Neural progenitor cell (in vitro differentiated cells): ENCODE data around the gene METTL21C. TPM values are rescaled to one million over a fixed set of nuclear protein-coding genes. Genes with fewer than 3 reads are reported as not detected.
A peak's percentile ranks its signal among the peaks of the same experiment; 100 is the strongest.

ENCODE experiments used
- DNase-seq: peaks from one replicate; pipeline ENCODE4 v3.0.0-alpha.2; 2016; ENCODE audit warnings: low spot score
- H2AFZ ChIP-seq: fragments of 200-600 bp; sonication (generic); replicated peaks from 2 replicates; pipeline ENCODE4 v1.6.1; 2016; ENCODE audit warnings: antibody characterized with exemption
- H3F3A ChIP-seq: fragments of 200-600 bp; sonication (generic); 2 replicates; pipeline ENCODE4 v1.6.1; 2016; ENCODE audit warnings: antibody characterized with exemption, low read depth
- H3K27ac ChIP-seq: fragments of 200-600 bp; sonication (generic); 2 replicates; pipeline ENCODE4 v1.5.1; 2016; ENCODE audit warnings: mild to moderate bottlenecking
- H3K27me3 ChIP-seq: fragments of 200-600 bp; sonication (generic); 2 replicates; pipeline ENCODE4 v1.6.1; 2016; ENCODE audit warnings: mild to moderate bottlenecking, moderate library complexity
- H3K36me3 ChIP-seq: fragments of 200-600 bp; sonication (generic); 2 replicates; pipeline ENCODE4 v1.5.1; 2016
- H3K4me1 ChIP-seq: fragments of 200-600 bp; sonication (generic); 2 replicates; pipeline ENCODE4 v1.6.1; 2016; ENCODE audit warnings: mixed run types
- H3K4me2 ChIP-seq: fragments of 200-600 bp; sonication (generic); 2 replicates; pipeline ENCODE4 v1.6.1; 2016
- H3K4me3 ChIP-seq: fragments of 200-600 bp; sonication (generic); 2 replicates; pipeline ENCODE4 v1.5.1; 2016
- H3K79me2 ChIP-seq: fragments of 200-600 bp; sonication (generic); 2 replicates; pipeline ENCODE4 v1.6.1; 2016; ENCODE audit warnings: low read depth
- H3K9ac ChIP-seq: fragments of 200-600 bp; sonication (generic); 2 replicates; pipeline ENCODE4 v1.6.1; 2016
- H3K9me3 ChIP-seq: fragments of 200-600 bp; sonication (generic); 2 replicates; pipeline ENCODE4 v1.5.1; 2016; ENCODE audit warnings: low read depth
- H4K20me1 ChIP-seq: fragments of 200-600 bp; sonication (generic); 2 replicates; pipeline ENCODE4 v1.6.1; 2016; ENCODE audit warnings: low read depth
- H3K27ac Mint-ChIP-seq: 3 replicates; pipeline ENCODE4 v1.8.0; 2021; ENCODE audit warnings: mixed read lengths
- H3K27me3 Mint-ChIP-seq: 2 replicates; pipeline ENCODE4 v1.8.0; 2022; ENCODE audit warnings: low read depth, mild to moderate bottlenecking, inconsistent platforms, moderate library complexity, mixed read lengths; ENCODE audit not compliant: insufficient read depth
- H3K36me3 Mint-ChIP-seq: 3 replicates; pipeline ENCODE4 v1.8.0; 2021; ENCODE audit warnings: mixed read lengths
- H3K4me1 Mint-ChIP-seq: 3 replicates; pipeline ENCODE4 v1.8.0; 2021; ENCODE audit warnings: mixed read lengths
- H3K4me3 Mint-ChIP-seq: 3 replicates; pipeline ENCODE4 v1.8.0; 2021; ENCODE audit warnings: mild to moderate bottlenecking, moderate library complexity, mixed read lengths
- H3K9me3 Mint-ChIP-seq: 3 replicates; pipeline ENCODE4 v1.8.0; 2020; ENCODE audit warnings: mixed read lengths
- EZH2 ChIP-seq: fragments of 200-600 bp; sonication (generic); IDR thresholded peaks from 2 replicates; pipeline ENCODE4 v1.6.1; 2017; ENCODE audit warnings: antibody characterized with exemption, mild to moderate bottlenecking, moderate library complexity
- EZH2phosphoT487 ChIP-seq: fragments of 200-600 bp; sonication (generic); IDR thresholded peaks from 2 replicates; pipeline ENCODE4 v1.6.1; 2017; ENCODE audit warnings: antibody characterized with exemption
- total RNA-seq: library from RNA; depleted of rRNA; stranded (reverse); fragments of >200 nt; gene quantifications from 2 replicates; pipeline ENCODE4 v1.2.3, GENCODE V29; 2015; ENCODE audit warnings: low replicate concordance
- TF ChIP-seq, protein P1 (sequence below): fragments of 200-600 bp; sonication (generic); IDR thresholded peaks from 2 replicates; pipeline ENCODE4 v1.5.1; 2017; ENCODE audit warnings: antibody characterized with exemption, mild to moderate bottlenecking

Gene METTL21C
- total RNA-seq, 1 donor from 2014 or later = not detected

DNA sequence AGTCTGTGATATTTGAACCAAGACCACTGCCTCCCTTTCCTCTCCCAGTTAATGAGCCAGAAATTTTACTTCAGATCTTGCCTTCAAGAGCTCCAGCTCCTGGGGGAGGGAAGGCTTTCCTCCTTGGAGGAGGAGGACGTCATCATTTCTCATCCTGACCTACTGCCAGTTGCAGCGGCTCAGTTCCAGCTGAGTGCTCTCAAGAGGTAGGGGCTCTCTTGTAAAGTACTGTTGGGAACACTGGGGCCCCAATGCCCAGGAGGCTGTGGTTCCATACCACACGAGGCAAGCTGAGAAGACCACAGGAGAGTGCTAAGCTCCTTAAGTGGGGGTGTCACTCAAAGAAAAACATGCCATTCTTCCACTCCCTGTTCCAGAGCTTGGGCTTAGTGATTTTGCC is 36.2 kb downstream of the METTL21C start:
- no peak overlapping the region for H3K4me2 ChIP-seq
- no peak overlapping the region for H3K4me3 ChIP-seq
- H3K9ac ChIP-seq = no peak overlapping the region
- H3K79me2 ChIP-seq = no peaks in the 10 kb centered on the region
- DNase-seq = no peak
- H3K27me3 ChIP-seq = no peaks in the 10 kb centered on the region
- no peaks in the 10 kb centered on the region for H3K9me3 ChIP-seq
- H3K4me1 Mint-ChIP-seq = no peaks in the 10 kb centered on the region
- no peaks in the 10 kb centered on the region for H3K27me3 Mint-ChIP-seq
- peaks cover 39% of the 10 kb centered on the region for H3K36me3 Mint-ChIP-seq
- no peaks in the 10 kb centered on the region for H3F3A ChIP-seq
- H3K4me1 ChIP-seq = peaks cover 7% of the 10 kb centered on the region
- H3K27ac ChIP-seq = no peak overlapping the region
- peaks cover 31% of the 10 kb centered on the region for H3K36me3 ChIP-seq
- H4K20me1 ChIP-seq = no peaks in the 10 kb centered on the region
- no peak overlapping the region for H3K4me3 Mint-ChIP-seq
- H3K27ac Mint-ChIP-seq = no peak overlapping the region
- no peak overlapping the region for H2AFZ ChIP-seq
- H3K9me3 Mint-ChIP-seq = peaks cover 7% of the 10 kb centered on the region
- TF ChIP-seq, protein P1, sequence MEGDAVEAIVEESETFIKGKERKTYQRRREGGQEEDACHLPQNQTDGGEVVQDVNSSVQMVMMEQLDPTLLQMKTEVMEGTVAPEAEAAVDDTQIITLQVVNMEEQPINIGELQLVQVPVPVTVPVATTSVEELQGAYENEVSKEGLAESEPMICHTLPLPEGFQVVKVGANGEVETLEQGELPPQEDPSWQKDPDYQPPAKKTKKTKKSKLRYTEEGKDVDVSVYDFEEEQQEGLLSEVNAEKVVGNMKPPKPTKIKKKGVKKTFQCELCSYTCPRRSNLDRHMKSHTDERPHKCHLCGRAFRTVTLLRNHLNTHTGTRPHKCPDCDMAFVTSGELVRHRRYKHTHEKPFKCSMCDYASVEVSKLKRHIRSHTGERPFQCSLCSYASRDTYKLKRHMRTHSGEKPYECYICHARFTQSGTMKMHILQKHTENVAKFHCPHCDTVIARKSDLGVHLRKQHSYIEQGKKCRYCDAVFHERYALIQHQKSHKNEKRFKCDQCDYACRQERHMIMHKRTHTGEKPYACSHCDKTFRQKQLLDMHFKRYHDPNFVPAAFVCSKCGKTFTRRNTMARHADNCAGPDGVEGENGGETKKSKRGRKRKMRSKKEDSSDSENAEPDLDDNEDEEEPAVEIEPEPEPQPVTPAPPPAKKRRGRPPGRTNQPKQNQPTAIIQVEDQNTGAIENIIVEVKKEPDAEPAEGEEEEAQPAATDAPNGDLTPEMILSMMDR = no peak
- no peak for TF ChIP-seq EZH2
- no peak for TF ChIP-seq EZH2phosphoT487

DNA sequence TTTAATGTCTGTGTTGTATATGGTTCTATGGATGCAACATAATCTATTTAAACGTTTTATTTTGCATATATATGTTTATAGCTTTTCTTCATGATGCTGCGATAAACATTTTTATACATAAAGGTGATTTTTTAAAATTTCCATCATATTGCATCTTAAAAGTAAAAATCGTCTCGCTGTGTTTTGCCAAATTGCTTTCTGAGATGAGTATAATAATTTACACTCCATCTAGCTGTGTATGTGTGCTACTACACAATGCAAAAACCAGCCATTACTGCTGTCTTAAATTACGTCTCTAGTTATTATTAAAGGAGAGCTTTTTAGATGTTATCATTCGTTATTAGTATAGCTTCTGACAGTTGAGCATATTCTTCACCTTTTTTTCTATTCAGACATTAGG is 37.2 kb downstream of the METTL21C start:
- H3K36me3 Mint-ChIP-seq = peaks cover 39% of the 10 kb centered on the region

DNA sequence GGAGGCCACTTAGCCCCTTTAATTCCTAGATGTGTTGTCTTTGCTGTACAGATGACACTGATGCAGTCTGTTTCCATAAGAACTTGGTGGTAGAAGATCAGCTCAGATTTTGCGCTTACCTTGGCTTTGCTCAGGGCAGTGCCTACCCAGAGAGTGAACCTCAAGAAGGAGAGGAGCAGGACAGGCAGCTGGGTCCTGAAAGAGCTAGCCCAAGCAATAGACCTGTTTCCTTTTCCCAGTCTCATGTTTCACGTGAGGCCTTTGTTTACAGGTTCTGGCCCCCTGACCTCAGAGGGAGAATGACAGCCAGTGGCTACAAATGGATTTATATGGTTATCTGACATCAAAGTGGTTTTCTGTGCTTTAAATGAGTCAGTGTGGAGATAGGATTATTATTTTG is 40.1 kb downstream of the METTL21C start:
- no peak overlapping the region for H3K27ac Mint-ChIP-seq
- no peaks in the 10 kb centered on the region for H3K27me3 Mint-ChIP-seq
- no peak for TF ChIP-seq EZH2phosphoT487
- TF ChIP-seq, protein P1 = no peak
- no peak for TF ChIP-seq EZH2
- Histone ChIP-seq H3K27ac (no peak overlapping the region), H3K36me3 (peaks cover 32% of the 10 kb centered on the region), H3K9me3 (no peaks in the 10 kb centered on the region), H3F3A (no peaks in the 10 kb centered on the region), H3K79me2 (no peaks in the 10 kb centered on the region), H4K20me1 (no peaks in the 10 kb centered on the region), H3K27me3 (no peaks in the 10 kb centered on the region), H2AFZ (no peak overlapping the region), H3K9ac (no peak overlapping the region), H3K4me2 (no peak overlapping the region), H3K4me3 (no peak overlapping the region), H3K4me1 (peaks cover 7% of the 10 kb centered on the region)
- peak; percentile 22 for DNase-seq
- H3K36me3 Mint-ChIP-seq = peaks cover 25% of the 10 kb centered on the region
- no peak overlapping the region for H3K4me3 Mint-ChIP-seq
- no peaks in the 10 kb centered on the region for H3K4me1 Mint-ChIP-seq
- H3K9me3 Mint-ChIP-seq = peaks cover 7% of the 10 kb centered on the region

More for the DNA sequence above, 37.2 kb downstream of the METTL21C start:
- no peak overlapping the region for H3K4me2 ChIP-seq
- Mint-ChIP-seq H3K27ac (no peak overlapping the region), H3K4me3 (no peak overlapping the region), H3K4me1 (no peaks in the 10 kb centered on the region), H3K27me3 (no peaks in the 10 kb centered on the region), H3K9me3 (peaks cover 7% of the 10 kb centered on the region)
- DNase-seq = no peak
- no peaks in the 10 kb centered on the region for H3K9me3 ChIP-seq
- H2AFZ ChIP-seq = no peak overlapping the region
- no peaks in the 10 kb centered on the region for H3F3A ChIP-seq
- no peak overlapping the region for H3K4me3 ChIP-seq
- H3K27me3 ChIP-seq = no peaks in the 10 kb centered on the region
- no peaks in the 10 kb centered on the region for H4K20me1 ChIP-seq
- H3K4me1 ChIP-seq = peaks cover 7% of the 10 kb centered on the region
- H3K9ac ChIP-seq = no peak overlapping the region
- no peaks in the 10 kb centered on the region for H3K79me2 ChIP-seq
- TF ChIP-seq EZH2phosphoT487 (no peak), EZH2 (no peak)
- TF ChIP-seq, protein P1 = peak; percentile 32
- no peak overlapping the region for H3K27ac ChIP-seq
- peaks cover 27% of the 10 kb centered on the region for H3K36me3 ChIP-seq

DNA sequence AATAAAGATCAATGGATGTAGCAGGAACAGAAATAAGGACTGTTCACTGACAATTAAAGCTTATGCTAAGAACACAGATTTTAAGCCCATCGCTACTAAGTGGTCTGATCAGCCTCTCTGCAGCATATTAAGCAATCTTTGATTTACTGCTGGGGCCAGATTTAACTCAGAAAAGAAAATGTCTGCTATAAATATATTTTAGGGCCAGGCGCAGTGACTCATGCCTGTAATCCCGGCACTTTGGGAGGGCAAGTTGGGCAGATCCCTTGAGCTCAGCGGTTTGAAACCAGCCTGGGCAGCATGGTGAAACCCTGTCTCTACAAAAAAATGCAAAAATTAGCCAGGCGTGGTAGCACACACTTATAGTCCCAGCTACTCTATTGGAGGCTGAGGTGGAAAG is 43.0 kb downstream of the METTL21C start:
- H3K27me3 Mint-ChIP-seq = no peaks in the 10 kb centered on the region
- Histone ChIP-seq H3K4me1 (peaks cover 7% of the 10 kb centered on the region), H3K4me2 (no peak overlapping the region), H3K4me3 (no peak overlapping the region), H3F3A (no peaks in the 10 kb centered on the region), H3K27me3 (no peaks in the 10 kb centered on the region), H4K20me1 (no peaks in the 10 kb centered on the region), H3K9me3 (no peaks in the 10 kb centered on the region), H3K9ac (no peak overlapping the region), H3K27ac (no peak overlapping the region), H2AFZ (no peak overlapping the region), H3K79me2 (no peaks in the 10 kb centered on the region), H3K36me3 (peaks cover 13% of the 10 kb centered on the region)
- no peaks in the 10 kb centered on the region for H3K9me3 Mint-ChIP-seq
- peaks cover 9% of the 10 kb centered on the region for H3K36me3 Mint-ChIP-seq
- H3K4me1 Mint-ChIP-seq = no peaks in the 10 kb centered on the region
- H3K4me3 Mint-ChIP-seq = no peak overlapping the region
- no peak overlapping the region for H3K27ac Mint-ChIP-seq
- TF ChIP-seq EZH2 (no peak), EZH2phosphoT487 (no peak)
- TF ChIP-seq, protein P1 = no peak
- DNase-seq = no peak
